Gastroesophageal sphincter (tissue), 4 donors: ENCODE measurements around the gene P2RX7. TPM values are rescaled to one million over a fixed set of nuclear protein-coding genes. Genes with fewer than 3 reads are reported as not detected.

ENCODE experiments used
- ATAC-seq: fragments of 150-250 bp; one replicate; pipeline ENCODE4 v1.9.1; 2016; ENCODE audit warnings: mild to moderate bottlenecking, moderate library complexity
- H3K27ac ChIP-seq, 4 donors: fragments of 200-600 bp; sonication (generic) in 3 of 4; 1 replicate in 3 of 4; 2 replicates in 1 of 4; pipeline ENCODE4 v1.5.1; 2016 to 2019
- H3K27me3 ChIP-seq: fragments of 200-600 bp; sonication (generic); one replicate; pipeline ENCODE4 v1.5.1; 2019
- H3K36me3 ChIP-seq, 2 donors: fragments of 200-600 bp; sonication (generic); one replicate each; pipeline ENCODE4 v1.5.1; 2019; ENCODE audit warnings: control low read depth in 1 of 2
- H3K4me1 ChIP-seq, 3 donors: fragments of 200-600 bp; sonication (generic); 1 replicate in 2 of 3; 2 replicates in 1 of 3; pipeline ENCODE4 v1.5.1; 2016 to 2019; ENCODE audit warnings: control low read depth in 2 of 3
- H3K4me3 ChIP-seq, 2 donors: fragments of 200-600 bp; sonication (generic); one replicate each; pipeline ENCODE4 v1.5.1; 2019; ENCODE audit warnings: mild to moderate bottlenecking in 1 of 2, moderate library complexity in 1 of 2
- H3K9me3 ChIP-seq, 3 donors: fragments of 200-600 bp; sonication (generic); one replicate each; pipeline ENCODE4 v1.5.1; 2017 to 2019; ENCODE audit warnings: control low read depth in 2 of 3
- EP300 ChIP-seq: sonication (generic); formaldehyde crosslinking; IDR thresholded peaks from one replicate; pipeline ENCODE4 v1.6.1; 2017; ENCODE audit warnings: antibody characterized with exemption, mild to moderate bottlenecking
- POLR2A ChIP-seq, 2 donors: fragments of 450-650 bp; IDR thresholded peaks; one replicate each; pipeline ENCODE4 v1.6.1; 2017; ENCODE audit warnings: antibody characterized with exemption in 2 of 2, mild to moderate bottlenecking in 2 of 2, moderate library complexity in 1 of 2
- POLR2AphosphoS5 ChIP-seq: sonication (generic); formaldehyde crosslinking; IDR thresholded peaks from one replicate; pipeline ENCODE4 v1.6.1; 2017; ENCODE audit warnings: antibody characterized with exemption
- WGBS, 2 donors: methylation state at CpG; one replicate each; pipeline ENCODE4 v1.1.5; 2018; ENCODE audit warnings: low coverage in 1 of 2; 5-methylcytosine and 5-hydroxymethylcytosine counted together
- total RNA-seq, 4 donors: library from RNA; depleted of rRNA; stranded (reverse); fragments of >200 nt; gene quantifications; one replicate each; pipeline ENCODE4 v1.1.0, GENCODE V29; 2016
- TF ChIP-seq, protein P1 (sequence below), 4 experiments: fragments of 200-600 bp in 2 of 4; fragments of 450-650 bp in 2 of 4; sonication (generic) in 1 of 4; IDR thresholded peaks; one replicate each; pipeline ENCODE4 v1.5.1; 2017 to 2019; ENCODE audit warnings: antibody characterized with exemption in 4 of 4, mild to moderate bottlenecking in 2 of 4, moderate library complexity in 2 of 4

The P2RX7 gene
- total RNA-seq, 4 donors from 2014 or later = 2.0 to 3.3 (median 3.0) TPM

DNA sequence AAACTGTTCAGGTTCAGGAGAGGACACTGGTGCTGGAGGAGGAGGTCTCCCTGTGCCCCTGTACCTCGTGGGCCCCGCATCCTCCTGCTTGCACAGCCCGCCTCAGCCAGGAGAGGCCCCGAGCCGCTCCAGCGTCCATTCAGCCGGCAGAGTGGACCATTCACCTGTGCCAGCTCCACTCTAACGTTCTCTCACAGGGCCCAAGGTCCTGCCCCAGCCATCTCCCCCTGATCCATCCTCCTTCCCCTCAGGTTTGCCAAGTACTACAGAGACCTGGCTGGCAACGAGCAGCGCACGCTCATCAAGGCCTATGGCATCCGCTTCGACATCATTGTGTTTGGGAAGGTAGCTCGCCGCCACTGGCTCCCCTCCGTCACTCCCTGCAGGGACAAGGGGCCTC is 99.5 kb downstream of the P2RX7 start:
- no peak for ATAC-seq
- H3K4me1 ChIP-seq = peaks cover 0 to 14% (median 0%) of the 10 kb centered on the region in 3 donors
- H3K36me3 ChIP-seq = peaks cover 0 to 60% of the 10 kb centered on the region in 2 donors
- no peaks in the 10 kb centered on the region for H3K9me3 ChIP-seq
- WGBS, 2 donors = 60 to 90% methylated on average over 1 to 13 of the region's 16 CpGs
- TF ChIP-seq, protein P1, sequence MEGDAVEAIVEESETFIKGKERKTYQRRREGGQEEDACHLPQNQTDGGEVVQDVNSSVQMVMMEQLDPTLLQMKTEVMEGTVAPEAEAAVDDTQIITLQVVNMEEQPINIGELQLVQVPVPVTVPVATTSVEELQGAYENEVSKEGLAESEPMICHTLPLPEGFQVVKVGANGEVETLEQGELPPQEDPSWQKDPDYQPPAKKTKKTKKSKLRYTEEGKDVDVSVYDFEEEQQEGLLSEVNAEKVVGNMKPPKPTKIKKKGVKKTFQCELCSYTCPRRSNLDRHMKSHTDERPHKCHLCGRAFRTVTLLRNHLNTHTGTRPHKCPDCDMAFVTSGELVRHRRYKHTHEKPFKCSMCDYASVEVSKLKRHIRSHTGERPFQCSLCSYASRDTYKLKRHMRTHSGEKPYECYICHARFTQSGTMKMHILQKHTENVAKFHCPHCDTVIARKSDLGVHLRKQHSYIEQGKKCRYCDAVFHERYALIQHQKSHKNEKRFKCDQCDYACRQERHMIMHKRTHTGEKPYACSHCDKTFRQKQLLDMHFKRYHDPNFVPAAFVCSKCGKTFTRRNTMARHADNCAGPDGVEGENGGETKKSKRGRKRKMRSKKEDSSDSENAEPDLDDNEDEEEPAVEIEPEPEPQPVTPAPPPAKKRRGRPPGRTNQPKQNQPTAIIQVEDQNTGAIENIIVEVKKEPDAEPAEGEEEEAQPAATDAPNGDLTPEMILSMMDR (IDR thresholded peaks at IDR 0.05) = no peak
- TF ChIP-seq EP300 (no peak), POLR2AphosphoS5 (no peak), POLR2A (IDR thresholded peaks at IDR 0.05) (no peak)
- no peak overlapping the region for H3K27ac ChIP-seq
- H3K27me3 ChIP-seq = no peaks in the 10 kb centered on the region
- no peak overlapping the region for H3K4me3 ChIP-seq

DNA sequence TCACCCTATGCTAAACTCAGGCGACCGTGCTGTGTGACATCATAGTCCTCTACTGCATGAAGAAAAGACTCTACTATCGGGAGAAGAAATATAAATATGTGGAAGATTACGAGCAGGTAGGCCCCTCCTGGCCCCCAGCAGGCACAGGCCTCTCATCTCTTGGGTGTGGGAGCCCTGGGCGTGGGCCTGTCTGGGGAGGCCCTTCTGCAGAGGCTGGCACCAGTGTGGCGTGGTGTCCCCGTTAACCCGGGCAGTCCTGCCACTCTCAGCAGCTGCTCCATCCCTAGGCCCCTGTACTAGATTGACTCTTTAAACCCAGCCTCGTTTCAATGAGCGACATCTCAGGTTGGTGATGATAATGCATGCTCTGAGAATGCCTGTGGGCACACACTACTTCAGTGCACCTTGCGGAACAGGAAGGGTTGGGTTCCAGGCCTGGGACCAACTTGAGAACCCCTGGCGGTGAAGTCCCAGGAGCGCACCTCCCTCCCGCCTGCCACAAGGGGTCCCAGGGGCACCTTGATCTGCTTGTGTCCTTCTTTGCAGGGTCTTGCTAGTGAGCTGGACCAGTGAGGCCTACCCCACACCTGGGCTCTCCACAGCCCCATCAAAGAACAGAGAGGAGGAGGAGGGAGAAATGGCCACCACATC is 100.4 kb downstream of the P2RX7 start:
- Histone ChIP-seq H3K9me3 (no peaks in the 10 kb centered on the region), H3K4me3 (no peak overlapping the region), H3K4me1 (peaks cover 0 to 23% (median 0%) of the 10 kb centered on the region in 3 donors), H3K27me3 (no peaks in the 10 kb centered on the region), H3K27ac (no peak overlapping the region), H3K36me3 (peaks cover 0 to 61% of the 10 kb centered on the region in 2 donors)
- no peak for ATAC-seq
- WGBS, 2 donors = 80 to 89% methylated on average over 1 to 7 of the region's 14 CpGs
- TF ChIP-seq, protein P1 (IDR thresholded peaks at IDR 0.05) = no peak
- no peak for TF ChIP-seq EP300
- no peak for TF ChIP-seq POLR2A (IDR thresholded peaks at IDR 0.05)
- no peak for TF ChIP-seq POLR2AphosphoS5

DNA sequence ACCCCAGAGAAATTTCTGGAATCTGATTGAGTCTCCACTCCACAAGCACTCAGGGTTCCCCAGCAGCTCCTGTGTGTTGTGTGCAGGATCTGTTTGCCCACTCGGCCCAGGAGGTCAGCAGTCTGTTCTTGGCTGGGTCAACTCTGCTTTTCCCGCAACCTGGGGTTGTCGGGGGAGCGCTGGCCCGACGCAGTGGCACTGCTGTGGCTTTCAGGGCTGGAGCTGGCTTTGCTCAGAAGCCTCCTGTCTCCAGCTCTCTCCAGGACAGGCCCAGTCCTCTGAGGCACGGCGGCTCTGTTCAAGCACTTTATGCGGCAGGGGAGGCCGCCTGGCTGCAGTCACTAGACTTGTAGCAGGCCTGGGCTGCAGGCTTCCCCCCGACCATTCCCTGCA is 100.9 kb downstream of the P2RX7 start:
- no peaks in the 10 kb centered on the region for H3K9me3 ChIP-seq
- H3K4me3 ChIP-seq = no peak overlapping the region
- TF ChIP-seq POLR2AphosphoS5 = no peak
- TF ChIP-seq, protein P1 (IDR thresholded peaks at IDR 0.05) = no peak
- no peak for TF ChIP-seq EP300
- no peak for TF ChIP-seq POLR2A (IDR thresholded peaks at IDR 0.05)
- H3K27me3 ChIP-seq = no peaks in the 10 kb centered on the region
- no peak overlapping the region for H3K27ac ChIP-seq
- H3K4me1 ChIP-seq = peaks cover 0 to 26% (median 0%) of the 10 kb centered on the region in 3 donors
- ATAC-seq = no peak
- 86% methylated on average over 1 of the region's 11 CpGs; no CpG with 5 or more reads in 1 of the 2 donors for WGBS, 2 donors
- peaks cover 0 to 63% of the 10 kb centered on the region in 2 donors for H3K36me3 ChIP-seq

DNA sequence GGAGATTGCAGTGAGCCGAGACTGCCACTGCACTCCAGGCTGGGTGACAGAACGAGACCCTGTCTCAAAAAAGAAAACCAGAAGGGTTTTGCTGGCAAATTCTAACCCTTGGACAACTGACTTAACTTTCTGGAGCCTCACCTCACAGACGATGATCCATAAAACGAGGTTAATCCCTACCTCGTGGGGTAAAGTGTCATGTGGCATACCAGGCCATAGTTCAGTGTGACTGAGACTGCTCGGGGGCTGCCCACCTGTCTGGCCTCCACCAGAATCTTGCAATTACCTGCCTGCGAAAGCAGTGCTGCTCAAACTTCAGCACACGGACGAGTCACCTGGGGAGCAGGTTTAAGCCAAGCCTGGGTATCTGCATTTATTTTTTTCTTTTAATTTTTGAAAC is 104.1 kb downstream of the P2RX7 start:
- ATAC-seq = no peak
- H3K9me3 ChIP-seq = no peaks in the 10 kb centered on the region
- no peak overlapping the region for H3K4me3 ChIP-seq
- no peaks in the 10 kb centered on the region for H3K27me3 ChIP-seq
- no peak overlapping the region for H3K27ac ChIP-seq
- peaks cover 0 to 63% of the 10 kb centered on the region in 2 donors for H3K36me3 ChIP-seq
- TF ChIP-seq POLR2AphosphoS5 (no peak), POLR2A (IDR thresholded peaks at IDR 0.05) (no peak), EP300 (no peak)
- TF ChIP-seq, protein P1 (IDR thresholded peaks at IDR 0.05) = no peak
- H3K4me1 ChIP-seq = peaks cover 0 to 47% (median 0%) of the 10 kb centered on the region in 3 donors
- 89 to 92% methylated on average over 2 to 9 of the region's 9 CpGs for WGBS, 2 donors

DNA sequence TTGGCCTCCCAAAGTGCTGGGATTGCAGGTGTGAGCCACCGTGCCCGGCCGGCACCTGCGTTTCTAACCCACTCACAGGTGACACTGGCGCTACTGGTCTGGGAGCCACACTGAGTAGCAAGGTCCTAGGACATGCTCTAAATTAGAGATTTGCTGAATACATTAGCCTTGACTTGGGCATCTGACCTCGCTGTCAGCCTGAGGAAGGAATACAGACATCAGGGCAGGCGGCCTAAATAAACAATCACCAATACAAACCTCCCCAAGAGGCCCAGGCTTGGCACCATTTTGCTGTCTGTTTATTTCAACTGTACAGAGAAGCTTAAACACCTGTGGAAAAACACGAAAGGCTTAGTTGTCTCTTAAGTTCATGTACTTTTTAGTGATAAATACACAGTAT is 104.7 kb downstream of the P2RX7 start:
- Histone ChIP-seq H3K27me3 (no peaks in the 10 kb centered on the region), H3K4me3 (no peak overlapping the region), H3K36me3 (peaks cover 0 to 57% of the 10 kb centered on the region in 2 donors), H3K27ac (peak overlapping the region in 1 of 4 donors; percentile 20), H3K4me1 (peaks cover 0 to 47% (median 0%) of the 10 kb centered on the region in 3 donors), H3K9me3 (no peaks in the 10 kb centered on the region)
- ATAC-seq = no peak
- TF ChIP-seq POLR2AphosphoS5 (no peak), EP300 (no peak), POLR2A (IDR thresholded peaks at IDR 0.05) (no peak)
- TF ChIP-seq, protein P1 (IDR thresholded peaks at IDR 0.05) = no peak
- 36 to 58% methylated on average over 2 to 3 of the region's 8 CpGs for WGBS, 2 donors
